ENCODE measurements around the gene AS3MT.
A peak's percentile ranks its signal among the peaks of the same experiment; 100 is the strongest.
"Not testable (repeated sequence)": the region's sequence is repeated elsewhere in the genome, so short reads cannot be mapped to it uniquely, and the experiment has no call there.

Gene AS3MT

DNA sequence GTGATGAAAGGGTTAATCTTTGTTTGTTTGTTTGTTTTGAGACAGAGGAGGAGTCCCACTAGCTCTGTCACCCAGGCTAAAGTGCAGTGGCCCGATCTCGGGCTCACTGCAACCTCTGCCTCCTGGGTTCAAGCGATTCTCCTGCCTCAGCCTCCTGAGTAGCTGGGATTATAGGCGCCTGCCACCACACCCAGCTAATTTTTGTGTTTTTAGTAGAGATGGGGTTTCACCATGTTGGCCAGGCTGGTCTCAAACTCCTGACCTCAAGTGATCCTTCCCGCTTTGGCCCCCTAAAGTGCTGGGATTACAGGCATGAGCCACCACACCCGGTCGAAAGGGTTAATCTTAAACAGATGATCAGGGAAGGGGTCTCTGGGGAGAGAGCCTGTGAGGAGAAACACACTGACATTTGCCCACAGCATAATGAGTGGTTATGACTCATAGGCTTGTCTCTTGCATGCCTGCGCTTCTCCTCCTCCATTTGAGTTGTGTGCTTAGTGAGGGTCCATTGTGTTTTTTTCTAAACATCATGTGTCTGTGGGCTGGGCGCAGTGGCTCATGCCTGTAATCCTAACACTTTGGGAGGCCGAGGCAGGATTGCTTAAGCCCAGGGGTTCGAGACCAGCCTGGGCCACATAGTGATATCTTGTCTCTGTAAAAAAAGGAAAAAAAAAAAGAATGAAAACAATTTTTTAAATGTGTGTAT lies 13.4 kb upstream of the AS3MT start:
- not testable (repeated sequence) for DNase-seq (ENCODE audit: low read depth in 2 of 2, low spot score in 1 of 2)

DNA sequence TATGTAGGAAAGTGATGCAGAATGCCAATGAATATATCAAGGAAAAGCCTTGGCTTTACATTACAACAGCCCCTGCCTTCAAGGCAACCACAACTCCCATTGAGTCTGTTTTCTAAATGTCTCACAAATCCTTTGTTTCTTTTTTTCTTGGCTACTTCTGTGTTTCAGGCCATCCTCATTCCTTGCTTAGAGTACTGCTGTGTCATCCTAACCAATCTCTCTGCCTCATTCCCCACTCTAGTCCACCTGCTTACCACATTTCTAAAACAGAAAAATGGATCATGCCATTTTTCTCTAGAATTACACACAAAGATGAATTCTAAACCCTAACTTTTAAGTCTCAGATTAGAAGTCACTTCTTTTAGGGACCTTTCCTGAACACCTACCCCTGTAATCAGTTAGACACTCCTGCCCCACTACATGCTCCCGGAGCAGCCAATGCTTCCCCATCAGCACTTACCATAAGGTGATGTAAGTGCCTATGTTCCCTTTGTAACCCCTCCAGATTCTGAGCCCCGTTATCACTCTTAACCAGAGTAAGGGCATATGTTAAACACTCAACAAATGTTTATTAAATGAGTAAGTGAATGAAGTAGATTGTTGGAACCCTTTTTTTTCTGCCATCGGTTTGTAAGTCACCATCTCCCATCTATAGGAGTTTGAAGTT lies 12.4 kb upstream of the AS3MT start:
- no peak for DNase-seq (ENCODE audit: low read depth in 2 of 2, low spot score in 1 of 2)

DNA sequence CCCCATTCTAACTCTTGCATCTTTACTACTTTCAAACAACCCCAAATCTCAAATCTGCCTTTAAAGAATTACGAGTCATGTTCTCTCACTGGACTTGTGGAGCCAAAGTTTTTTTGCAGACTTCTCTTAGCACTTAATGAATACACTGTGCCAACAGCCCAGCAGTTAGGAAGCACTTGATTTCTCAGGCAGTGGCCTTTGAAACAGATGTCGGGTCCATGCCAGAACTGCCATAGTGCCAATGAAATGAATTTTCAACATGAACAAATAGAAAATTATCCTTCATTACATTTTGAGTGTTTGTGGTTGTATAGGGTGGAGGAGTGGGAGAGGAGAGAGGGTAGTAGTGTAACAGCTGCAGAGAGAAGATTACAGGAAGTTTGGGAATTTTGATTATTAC lies 9.4 kb upstream of the AS3MT start:
- DNase-seq (ENCODE audit: low read depth in 2 of 2, low spot score in 1 of 2) = no peak

DNA sequence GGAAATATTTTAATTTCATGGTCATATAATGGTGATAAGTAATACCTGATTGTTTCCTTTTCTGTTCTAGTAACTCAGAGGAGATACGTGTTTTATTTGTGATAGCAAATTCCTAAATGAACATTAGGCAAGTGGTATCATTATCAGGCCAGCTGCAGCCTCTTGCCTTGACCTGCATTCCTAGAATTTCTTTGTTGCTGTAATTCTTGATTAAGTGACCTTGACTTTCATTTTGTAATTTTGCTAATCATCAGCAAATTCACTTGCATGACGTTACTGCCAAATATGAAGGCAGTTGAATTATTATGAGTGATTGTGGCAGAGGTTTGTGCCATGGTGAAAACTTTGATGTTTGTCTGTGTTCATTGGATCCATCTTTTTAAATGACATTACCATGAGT lies 5.6 kb upstream of the AS3MT start:
- no peak for DNase-seq (ENCODE audit: low read depth in 2 of 2, low spot score in 1 of 2)

DNA sequence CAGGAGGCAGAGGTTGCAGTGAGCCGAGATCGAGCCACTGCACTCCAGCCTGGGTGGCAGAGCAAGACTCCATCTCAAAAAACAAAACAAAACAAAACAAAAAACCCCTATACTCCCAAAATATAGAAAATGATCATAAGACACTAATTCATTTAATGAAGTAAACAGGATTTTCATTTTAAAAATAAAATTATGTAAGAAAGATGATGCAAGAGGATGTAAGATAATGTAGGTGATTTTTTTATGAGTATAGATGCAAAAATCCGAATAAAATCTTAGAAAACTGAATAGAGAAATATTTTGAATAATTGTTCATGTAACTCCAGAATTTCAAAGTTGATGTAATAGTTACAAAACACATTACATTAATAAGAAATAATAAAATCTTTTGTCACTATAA lies 3.6 kb upstream of the AS3MT start:
- DNase-seq (ENCODE audit: low read depth in 2 of 2, low spot score in 1 of 2) = no peak

DNA sequence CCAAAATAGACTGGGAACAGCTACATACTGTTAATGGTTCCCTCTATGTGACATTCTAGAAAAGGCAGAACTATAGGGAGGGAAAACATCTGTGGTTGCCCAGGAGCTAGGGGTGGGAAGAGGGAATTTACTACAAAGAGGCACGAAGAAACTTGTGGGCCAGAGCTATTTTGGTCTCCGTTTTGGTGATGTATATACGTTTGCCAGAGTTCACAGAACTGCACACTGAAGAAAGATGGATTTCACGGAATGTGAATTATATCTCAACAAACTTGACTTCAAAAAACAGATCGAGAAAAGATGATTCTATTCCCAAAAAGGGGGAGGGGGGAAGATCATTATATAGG lies 386 bp upstream of the AS3MT start:
- DNase-seq (ENCODE audit: low read depth in 2 of 2, low spot score in 1 of 2) = no peak

DNA sequence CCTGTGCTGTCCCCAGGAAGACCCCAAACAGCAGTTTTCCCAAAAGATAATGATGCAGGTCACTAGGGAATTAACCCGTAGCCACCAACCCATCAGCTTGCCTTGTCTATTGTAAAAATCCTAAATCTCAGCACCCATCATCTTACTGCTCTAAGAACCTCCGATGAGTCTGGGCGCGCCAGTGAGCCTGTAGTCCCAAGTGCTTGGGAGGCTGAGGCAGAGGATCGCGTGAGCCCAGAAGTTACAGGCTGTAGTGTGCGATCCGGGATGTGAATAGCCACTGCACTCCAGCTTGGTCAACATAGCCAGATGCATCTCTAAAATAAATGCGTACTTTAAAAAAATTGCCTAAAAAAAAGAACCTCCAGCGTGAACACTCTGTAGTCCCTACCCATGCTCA lies 951 bp downstream of the AS3MT start:
- DNase-seq (ENCODE audit: low read depth in 2 of 2, low spot score in 1 of 2) = no peak

DNA sequence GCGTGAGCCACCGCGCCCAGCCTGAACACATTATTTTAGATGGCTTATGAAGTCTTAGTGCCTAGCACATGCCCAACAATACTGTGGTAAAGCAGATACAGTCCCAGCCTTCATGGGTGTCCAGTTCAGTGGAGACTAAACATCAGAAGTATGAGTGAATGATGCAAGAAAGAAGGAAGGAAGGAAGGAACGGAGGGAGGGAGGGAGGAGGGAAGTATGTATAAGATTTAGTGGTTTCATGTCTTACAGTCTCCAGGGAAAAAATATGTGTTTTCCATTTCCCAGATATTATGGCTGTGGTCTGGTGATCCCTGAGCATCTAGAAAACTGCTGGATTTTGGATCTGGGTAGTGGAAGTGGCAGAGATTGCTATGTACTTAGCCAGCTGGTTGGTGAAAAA lies 2.9 kb downstream of the AS3MT start:
- DNase-seq (ENCODE audit: low read depth in 2 of 2, low spot score in 1 of 2) = no peak

DNA sequence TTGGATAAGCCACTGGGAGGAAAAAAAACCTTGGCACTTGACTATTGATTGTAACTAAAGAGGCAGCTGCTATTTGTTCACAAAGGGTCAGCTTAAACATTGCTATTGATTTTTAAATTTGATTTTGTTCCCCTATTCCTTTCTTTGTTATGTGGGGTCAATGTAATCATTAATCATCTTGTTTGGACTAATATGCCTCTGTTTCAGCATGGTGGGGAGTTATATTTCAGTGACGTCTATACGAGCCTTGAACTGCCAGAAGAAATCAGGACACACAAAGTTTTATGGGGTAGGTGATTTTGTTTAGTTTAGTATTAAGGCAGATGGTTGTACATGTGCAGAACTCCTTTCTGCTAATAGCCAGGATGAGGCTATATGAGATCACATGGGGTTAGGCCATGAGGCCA lies 7.5 kb downstream of the AS3MT start:
- DNase-seq (ENCODE audit: low read depth in 2 of 2, low spot score in 1 of 2) = no peak

DNA sequence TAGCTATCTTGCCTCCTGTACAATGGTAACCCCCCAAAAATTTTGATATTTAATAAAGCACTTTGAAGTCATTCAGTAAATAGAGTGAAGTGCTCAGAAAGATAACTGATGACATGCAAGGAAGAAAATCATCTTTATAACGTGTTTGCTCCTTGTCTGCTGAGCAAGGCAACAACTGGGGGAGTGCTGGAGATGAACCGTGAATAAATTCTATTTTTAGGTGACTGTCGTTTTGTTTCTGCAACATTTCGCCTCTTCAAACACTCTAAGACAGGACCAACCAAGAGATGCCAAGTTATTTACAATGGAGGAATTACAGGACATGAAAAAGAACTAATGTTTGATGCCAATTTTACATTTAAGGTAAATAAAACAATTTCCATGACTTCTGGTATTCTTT lies 9.4 kb downstream of the AS3MT start:
- no peak for DNase-seq (ENCODE audit: low read depth in 2 of 2, low spot score in 1 of 2)

DNA sequence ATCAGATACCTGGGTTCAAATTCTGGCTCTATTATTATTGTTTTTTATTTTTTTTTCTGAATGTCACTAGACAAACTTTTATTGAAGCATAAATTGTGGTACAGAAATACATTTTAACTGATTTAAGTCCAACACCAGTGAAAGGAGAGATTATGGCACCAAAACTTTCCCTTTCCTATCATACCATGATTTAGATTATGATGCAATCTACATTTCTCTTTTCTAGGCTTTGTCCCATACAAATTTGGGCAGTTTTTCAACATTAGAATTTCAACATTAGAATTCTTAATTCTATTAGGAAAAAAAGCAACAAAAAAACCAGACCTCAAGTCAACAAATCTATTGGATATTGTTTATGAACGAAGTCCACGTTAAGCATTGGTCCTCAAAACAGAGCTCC lies 11.0 kb downstream of the AS3MT start:
- DNase-seq (ENCODE audit: low read depth in 2 of 2, low spot score in 1 of 2) = no peak

DNA sequence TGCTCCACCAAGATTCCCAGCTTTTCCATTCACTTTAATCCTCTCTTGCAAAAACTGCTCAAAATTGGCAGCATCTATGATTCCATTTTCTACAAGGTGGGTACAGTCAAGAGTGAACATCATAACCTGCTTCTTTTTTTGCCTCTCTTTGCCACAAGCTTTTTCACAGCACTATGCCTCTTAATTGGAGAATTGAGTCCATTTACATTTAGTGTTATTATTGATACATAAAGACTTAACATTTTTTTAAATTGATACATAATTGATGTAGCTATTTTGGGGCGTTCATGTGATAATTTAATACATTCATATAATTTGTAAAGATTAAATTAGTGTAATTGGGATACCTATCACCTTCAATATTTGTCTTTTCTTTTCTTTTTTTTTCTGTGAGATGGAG lies 18.8 kb downstream of the AS3MT start:
- no peak for DNase-seq (ENCODE audit: low read depth in 2 of 2, low spot score in 1 of 2)

DNA sequence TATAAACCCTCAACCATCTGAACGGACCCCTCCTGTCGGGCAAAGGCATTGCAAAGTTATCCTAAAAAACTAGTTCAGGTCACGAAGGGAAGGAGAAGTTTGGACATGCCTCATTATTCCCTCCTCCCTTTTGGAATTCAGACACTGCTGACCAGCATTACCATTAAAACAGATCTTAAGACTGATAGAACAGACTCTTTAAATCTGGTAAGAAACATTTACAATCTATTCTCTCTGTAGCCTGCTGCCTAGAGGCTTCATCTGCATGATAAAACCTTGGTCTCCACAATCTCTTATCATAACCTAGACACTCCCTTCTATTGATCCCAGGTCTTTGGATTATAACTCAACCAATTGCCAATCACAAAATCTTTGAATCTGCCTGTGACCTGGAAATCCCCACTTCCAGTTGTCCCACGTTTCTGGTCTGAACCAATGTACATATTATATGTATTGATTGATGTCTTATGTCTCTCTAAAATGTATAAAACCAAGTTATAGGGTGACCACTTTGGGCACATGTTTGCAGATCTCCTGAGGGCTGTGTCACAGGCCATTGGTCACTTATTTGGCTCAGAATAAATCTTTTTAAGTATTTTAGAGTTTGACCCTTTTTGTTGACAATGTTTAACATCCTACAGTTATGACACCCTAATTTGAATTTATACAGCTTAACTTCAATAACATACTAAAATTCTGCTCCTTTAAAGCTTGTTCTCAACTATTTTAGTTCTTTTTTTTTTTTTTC lies 25.4 kb downstream of the AS3MT start:
- no peak for DNase-seq (ENCODE audit: low read depth in 2 of 2, low spot score in 1 of 2)

DNA sequence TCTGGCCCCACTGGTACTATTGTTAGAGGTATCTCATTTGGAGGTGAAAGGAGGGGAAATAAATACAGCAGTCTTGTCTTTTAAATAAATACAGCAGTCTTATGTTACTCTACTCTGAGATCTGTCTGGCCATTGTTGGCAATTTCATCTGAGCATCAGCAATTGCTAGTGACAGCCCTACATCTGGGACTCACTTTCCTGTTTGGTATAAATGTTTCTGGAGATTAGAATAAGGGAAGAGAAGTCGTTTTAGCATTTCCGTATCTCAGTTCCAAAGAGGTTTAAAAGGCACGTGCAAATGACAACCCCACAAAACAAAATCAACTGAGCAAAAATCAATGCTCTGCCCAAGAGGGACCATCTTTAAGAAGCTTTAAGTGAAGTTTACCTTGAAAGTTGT lies 30.7 kb downstream of the AS3MT start:
- DNase-seq (ENCODE audit: low read depth in 2 of 2, low spot score in 1 of 2) = no peak

DNA sequence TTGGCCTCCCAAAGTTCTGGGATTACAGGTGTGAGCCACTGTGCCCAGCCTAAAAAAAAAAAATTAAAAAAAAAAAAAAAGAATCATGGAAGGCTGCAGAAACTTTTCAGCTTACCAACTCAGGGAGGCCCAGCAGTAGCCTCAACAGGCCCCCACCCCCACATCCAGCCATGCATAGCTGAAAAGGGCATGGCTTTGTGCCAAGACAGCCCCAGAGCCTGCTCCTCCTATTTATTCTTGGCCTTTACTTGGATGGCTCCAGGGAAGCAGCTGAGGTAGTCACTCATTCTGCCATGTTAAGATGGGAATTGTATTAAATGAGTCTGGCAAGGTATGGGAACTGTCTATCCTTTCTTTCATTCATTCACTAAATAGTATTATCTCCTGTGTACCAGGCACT lies 35.1 kb downstream of the AS3MT start:
- DNase-seq (ENCODE audit: low read depth in 2 of 2, low spot score in 1 of 2) = no peak

DNA sequence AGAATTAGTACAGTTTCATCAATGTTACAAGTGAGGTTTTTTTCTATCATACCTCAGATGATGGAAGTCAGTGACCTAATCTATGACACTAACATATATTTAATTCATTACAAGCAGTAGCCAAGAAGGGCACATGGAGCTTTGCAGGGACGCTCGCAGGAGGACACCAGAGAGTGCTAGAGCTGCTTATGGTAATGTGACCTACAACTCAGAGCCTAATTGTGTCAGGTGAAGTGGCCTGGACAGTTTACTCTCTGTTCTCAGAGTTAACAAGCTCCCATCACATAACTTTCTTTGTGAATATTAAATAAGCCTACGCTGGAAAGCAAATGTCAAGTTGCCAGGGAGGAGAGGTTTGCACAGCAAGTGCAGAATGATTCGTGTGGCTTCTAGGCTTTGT lies 37.2 kb downstream of the AS3MT start:
- DNase-seq (ENCODE audit: low read depth in 2 of 2, low spot score in 1 of 2) = no peak

DNA sequence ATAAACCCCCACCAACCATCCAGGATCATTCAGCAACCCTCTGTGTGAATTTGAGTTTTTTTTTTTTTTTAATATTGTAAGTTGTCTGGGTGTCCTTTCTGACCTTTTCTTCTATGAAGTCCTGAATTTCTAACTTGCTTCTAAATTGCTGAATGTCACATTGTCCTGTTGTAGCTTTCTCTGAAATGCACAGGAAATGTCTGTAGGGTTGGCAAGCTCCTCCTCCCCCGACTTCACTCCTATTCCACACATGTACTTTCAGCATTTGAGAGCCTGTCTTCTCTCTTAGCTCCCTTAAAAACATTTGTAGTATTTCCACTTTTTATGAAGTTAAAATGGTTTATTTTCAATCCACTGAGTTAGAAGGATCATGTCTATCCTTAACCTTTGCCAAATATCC lies 45.5 kb downstream of the AS3MT start:
- no peak for DNase-seq (ENCODE audit: low read depth in 2 of 2, low spot score in 1 of 2)

DNA sequence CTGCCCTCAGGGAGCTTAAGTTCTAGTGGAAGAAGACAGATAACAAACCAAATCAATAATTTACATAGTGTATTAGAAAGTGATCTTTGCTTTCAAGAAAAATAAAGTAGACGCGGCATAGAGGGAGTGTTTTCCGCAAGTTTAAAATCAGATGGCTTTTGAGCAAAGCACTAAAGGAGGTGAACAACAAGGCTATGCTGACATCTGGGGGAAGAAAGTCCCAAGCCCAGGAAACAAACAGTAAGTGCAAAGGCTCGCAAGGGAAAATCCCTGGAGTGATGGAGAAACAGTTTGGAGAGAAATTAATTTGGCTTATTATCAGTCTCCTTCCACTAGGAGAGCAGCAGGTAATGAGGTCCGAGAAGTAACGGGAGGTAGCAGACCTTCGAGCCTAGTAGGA lies 46.9 kb downstream of the AS3MT start:
- no peak for DNase-seq (ENCODE audit: low read depth in 2 of 2, low spot score in 1 of 2)

DNA sequence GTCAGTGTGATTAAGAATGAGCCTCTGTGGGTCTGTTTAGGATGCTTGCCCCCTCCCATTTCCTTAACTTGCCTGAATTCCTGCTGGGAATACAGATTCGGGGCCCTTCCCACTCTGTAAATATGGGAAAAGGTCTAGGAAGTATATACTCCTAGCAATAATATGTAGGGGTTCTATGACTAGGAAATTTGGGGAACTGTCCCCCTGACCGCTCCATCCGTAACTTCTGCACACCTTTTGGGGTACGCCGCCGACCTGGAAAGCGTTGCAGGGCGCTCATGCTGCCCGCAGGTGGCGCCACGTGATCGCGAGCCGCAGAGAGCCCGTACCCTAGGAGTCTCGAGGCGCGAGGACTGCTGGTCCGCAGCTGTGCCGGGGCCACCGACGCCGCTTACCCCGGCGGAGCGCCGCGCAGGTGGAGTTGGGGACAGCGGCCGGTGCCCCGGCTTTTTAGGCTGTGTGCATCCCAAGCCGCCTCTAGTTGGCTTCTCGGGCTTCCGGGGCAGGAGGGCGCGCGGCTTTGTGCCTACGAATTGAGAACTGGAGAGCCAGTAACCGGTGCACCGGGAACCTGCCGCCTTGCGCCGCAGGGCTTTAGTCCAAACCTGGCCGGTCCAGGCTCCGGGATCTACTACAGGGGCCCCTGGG lies 48.2 kb downstream of the AS3MT start:
- DNase-seq (ENCODE audit: low read depth in 2 of 2, low spot score in 1 of 2) = peak; percentile 66

DNA sequence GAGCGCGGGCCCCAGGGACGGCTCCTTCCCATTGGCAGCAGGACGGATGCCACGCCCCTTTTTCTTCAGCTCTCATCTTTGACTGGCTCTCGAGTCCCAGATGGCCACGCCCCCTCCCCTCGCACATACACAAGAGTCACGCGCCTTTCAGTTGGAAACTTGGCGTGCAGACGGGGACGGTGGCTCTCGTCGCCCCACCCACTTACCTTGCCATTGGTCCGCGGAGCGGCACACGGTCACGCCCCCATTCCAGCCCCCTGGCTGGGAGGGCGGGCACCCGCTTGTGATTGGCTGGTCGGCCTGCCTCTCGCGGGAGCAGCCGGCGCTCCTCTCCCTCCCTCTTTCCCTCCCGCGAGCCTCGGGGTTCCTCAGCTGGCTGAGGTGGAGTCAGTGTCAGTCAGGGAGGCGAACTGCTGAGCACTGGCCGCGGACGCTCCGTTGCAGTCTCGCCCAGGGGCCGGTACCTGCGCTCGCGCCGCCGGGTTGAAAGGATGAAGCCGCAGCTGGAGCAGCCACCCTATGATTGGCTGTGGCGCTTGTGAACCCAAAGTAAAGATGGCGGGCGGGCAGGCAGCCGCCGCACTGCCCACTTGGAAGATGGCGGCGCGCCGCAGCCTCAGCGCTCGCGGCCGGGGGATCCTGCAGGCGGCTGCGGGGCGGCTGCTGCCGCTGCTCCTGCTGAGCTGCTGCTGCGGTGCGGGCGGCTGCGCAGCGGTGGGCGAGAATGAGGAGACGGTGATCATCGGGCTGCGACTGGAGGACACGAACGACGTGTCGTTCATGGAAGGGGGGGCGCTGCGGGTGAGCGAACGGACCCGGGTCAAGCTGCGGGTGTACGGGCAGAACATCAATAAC lies 48.9 kb downstream of the AS3MT start, which contains the start of gene CNNM2:
TSS of gene CNNM2 (plus strand) at position 333 of the 855 bp plus-strand sequence. CDS start at position 520, 187 bp downstream.
- DNase-seq (ENCODE audit: low read depth in 2 of 2, low spot score in 1 of 2) = peak; percentile 99 to 100

DNA sequence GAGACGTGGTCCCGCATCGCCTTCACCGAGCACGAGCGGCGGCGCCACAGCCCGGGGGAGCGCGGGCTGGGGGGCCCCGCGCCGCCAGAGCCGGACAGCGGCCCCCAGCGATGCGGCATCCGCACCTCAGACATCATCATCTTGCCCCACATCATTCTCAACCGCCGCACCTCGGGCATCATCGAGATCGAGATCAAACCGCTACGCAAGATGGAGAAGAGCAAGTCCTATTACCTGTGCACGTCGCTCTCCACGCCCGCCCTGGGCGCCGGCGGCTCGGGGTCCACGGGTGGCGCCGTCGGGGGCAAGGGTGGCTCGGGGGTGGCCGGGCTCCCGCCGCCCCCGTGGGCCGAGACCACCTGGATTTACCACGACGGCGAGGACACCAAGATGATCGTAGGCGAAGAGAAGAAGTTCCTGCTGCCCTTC lies 49.6 kb downstream of the AS3MT start:
- DNase-seq (ENCODE audit: low read depth in 2 of 2, low spot score in 1 of 2) = no peak

Measured in stimulated activated CD8-positive, alpha-beta memory T cell treated with anti-CD3 and anti-CD28 coated beads, Interleukin-4, amount 100 ng/mL, for 4 hours (primary cell).